A549 (cell line): ENCODE results near the gene PDK4. TPM values are rescaled to one million over a fixed set of nuclear protein-coding genes. Genes with fewer than 3 reads are reported as not detected.

Experiments
- ATAC-seq, 2 experiments: fragments of 200-7000 bp in 1 of 2; fragments of >200 bp in 1 of 2; cut with Nextera tagmentation in 1 of 2; cut with Tn5 transposase in 1 of 2; 3 replicates each; pipeline versions ENCODE4 v1.8.0 to v1.9.1; 2018 to 2020; ENCODE audit warnings: mild to moderate bottlenecking in 1 of 2, moderate library complexity in 1 of 2
- CTCF ChIA-PET: fragments of 300-600 bp; sonication (Branson Sonifier 250); formaldehyde crosslinking; extraction: SDS; loops from one replicate; lab custom pipeline; 2021; ENCODE audit warnings: antibody characterized with exemption, inconsistent platforms; lab: Yijun Ruan, JAX
- POLR2A ChIA-PET: fragments of 350-600 bp; formaldehyde crosslinking; extraction: SDS; loops from one replicate; lab custom pipeline; 2021; ENCODE audit warnings: antibody characterized with exemption, inconsistent platforms; lab: Yijun Ruan, JAX
- DNase-seq, 2 experiments: peaks; one replicate each; pipeline versions ENCODE4 v3.0.0 to v3.0.0-alpha.2; 2011 to 2016; ENCODE audit warnings: low read depth in 1 of 2, low spot score in 1 of 2
- FAIRE-seq: peaks from 2 replicates; lab custom pipeline; 2011; peaks lifted over from hg19 to GRCh38; lab: Jason Lieb, UNC
- H3K27ac ChIP-seq, 2 experiments: fragments of >200 bp; sonication (Bioruptor Twin); formaldehyde crosslinking; 3 replicates each; pipeline ENCODE4 v1.5.1; 2016 to 2017
- H3K4me1 ChIP-seq: fragments of >200 bp; sonication (Bioruptor Twin); formaldehyde crosslinking; 3 replicates; pipeline ENCODE4 v1.6.1; 2016
- H3K4me2 ChIP-seq: fragments of >200 bp; sonication (Bioruptor Twin); formaldehyde crosslinking; 3 replicates; pipeline ENCODE4 v1.6.1; 2016
- H3K4me3 ChIP-seq: fragments of >200 bp; sonication (Bioruptor Twin); formaldehyde crosslinking; 3 replicates; pipeline ENCODE4 v1.5.1; 2016
- H3K9me3 ChIP-seq: fragments of >200 bp; sonication (Bioruptor Twin); formaldehyde crosslinking; 3 replicates; pipeline ENCODE4 v1.6.1; 2016
- BCL3 ChIP-seq: fragments of >200 bp; sonication (Bioruptor Twin); formaldehyde crosslinking; IDR thresholded peaks from 3 replicates; pipeline ENCODE4 v1.6.1; 2016
- CHD2 ChIP-seq: fragments of 150-350 bp; IDR thresholded peaks from 2 replicates; pipeline ENCODE4 v1.6.1; 2014; ENCODE audit warnings: low read length; ENCODE audit not compliant: partially characterized antibody
- CTCF ChIP-seq: fragments of >200 bp; sonication (Bioruptor Twin); formaldehyde crosslinking; IDR thresholded peaks from 3 replicates; pipeline ENCODE4 v1.5.1; 2016
- EHF ChIP-seq: fragments of 250-450 bp; sonication (Bioruptor Pico); IDR thresholded peaks from 2 replicates; pipeline ENCODE4 v1.5.0; 2020; ENCODE audit warnings: mild to moderate bottlenecking
- ESRRA ChIP-seq: fragments of 150-350 bp; IDR thresholded peaks from 2 replicates; pipeline ENCODE4 v1.6.1; 2014; ENCODE audit warnings: mild to moderate bottlenecking, low read length, borderline replicate concordance
- FOSL2 ChIP-seq, 2 experiments: fragments of 450-650 bp in 1 of 2; fragments of >200 bp in 1 of 2; sonication (Bioruptor Twin) in 1 of 2; formaldehyde crosslinking; IDR thresholded peaks; 2 replicates each; pipeline versions ENCODE4 v1.5.0 to v1.6.1; 2016 to 2020; ENCODE audit warnings: mild to moderate bottlenecking in 1 of 2, moderate library complexity in 1 of 2
- FOXS1 ChIP-seq: fragments of 250-450 bp; sonication (Bioruptor Pico); IDR thresholded peaks from 2 replicates; pipeline ENCODE4 v1.5.0; 2020; ENCODE audit warnings: mild to moderate bottlenecking, moderate library complexity
- HDAC2 ChIP-seq: fragments of 200-600 bp; sonication (generic); IDR thresholded peaks from 2 replicates; pipeline ENCODE4 v1.6.1; 2016
- HES2 ChIP-seq: fragments of >200 bp; sonication (Bioruptor Twin); formaldehyde crosslinking; IDR thresholded peaks from 2 replicates; pipeline ENCODE4 v1.6.1; 2016
- HEYL ChIP-seq: fragments of 250-450 bp; sonication (Bioruptor Pico); IDR thresholded peaks from 2 replicates; pipeline ENCODE4 v1.8.0; 2021; ENCODE audit warnings: mild to moderate bottlenecking, moderate library complexity
- HOXA7 ChIP-seq: fragments of 250-450 bp; sonication (Bioruptor Pico); IDR thresholded peaks from 2 replicates; pipeline ENCODE4 v1.5.0; 2020; ENCODE audit warnings: mild to moderate bottlenecking, moderate library complexity
- HOXB13 ChIP-seq: fragments of 250-450 bp; sonication (Bioruptor Pico); IDR thresholded peaks from 2 replicates; pipeline ENCODE4 v1.5.0; 2020; ENCODE audit warnings: low read depth, mild to moderate bottlenecking, moderate library complexity
- HOXB5 ChIP-seq: fragments of 250-450 bp; sonication (Bioruptor Pico); IDR thresholded peaks from 2 replicates; pipeline ENCODE4 v1.5.0; 2020; ENCODE audit warnings: mild to moderate bottlenecking, moderate library complexity
- JUNB ChIP-seq: fragments of >200 bp; sonication (Bioruptor Twin); formaldehyde crosslinking; IDR thresholded peaks from 2 replicates; pipeline ENCODE4 v1.6.1; 2016
- MAFK ChIP-seq: fragments of 450-650 bp; IDR thresholded peaks from 2 replicates; pipeline ENCODE4 v1.6.1; 2014; ENCODE audit not compliant: partially characterized antibody
- MAX ChIP-seq: IDR thresholded peaks from 2 replicates; pipeline ENCODE4 v1.6.1; 2012
- NPAS2 ChIP-seq: fragments of 250-450 bp; sonication (Bioruptor Pico); IDR thresholded peaks from 2 replicates; pipeline ENCODE4 v1.8.0; 2022; ENCODE audit warnings: mild to moderate bottlenecking, moderate library complexity, borderline replicate concordance
- PHF8 ChIP-seq: fragments of 200-600 bp; sonication (generic); IDR thresholded peaks from 2 replicates; pipeline ENCODE4 v1.6.1; 2016; ENCODE audit warnings: low read depth, mild to moderate bottlenecking, antibody characterized with exemption, moderate library complexity, borderline replicate concordance
- REST ChIP-seq: fragments of 200-600 bp; sonication (generic); IDR thresholded peaks from 2 replicates; pipeline ENCODE4 v1.6.1; 2016; ENCODE audit warnings: antibody characterized with exemption, mild to moderate bottlenecking, moderate library complexity
- SREBF2 ChIP-seq: fragments of 450-650 bp; IDR thresholded peaks from 2 replicates; pipeline ENCODE4 v1.6.1; 2014; ENCODE audit warnings: mild to moderate bottlenecking, moderate library complexity
- TFCP2L1 ChIP-seq: fragments of 250-450 bp; sonication (Bioruptor Pico); IDR thresholded peaks from 2 replicates; pipeline ENCODE4 v1.5.0; 2021; ENCODE audit warnings: mild to moderate bottlenecking
- TP53 ChIP-seq: fragments of 250-450 bp; sonication (Bioruptor Pico); IDR thresholded peaks from 2 replicates; pipeline ENCODE4 v1.5.0; 2021; ENCODE audit warnings: mild to moderate bottlenecking, moderate library complexity
- ZC3H11A ChIP-seq: fragments of 450-650 bp; IDR thresholded peaks from 2 replicates; pipeline ENCODE4 v1.6.1; 2014; ENCODE audit warnings: antibody characterized with exemption, mild to moderate bottlenecking
- ZNF302 ChIP-seq: fragments of 250-450 bp; sonication (Bioruptor Pico); IDR thresholded peaks from 2 replicates; pipeline ENCODE4 v1.9.0; 2021; ENCODE audit warnings: inconsistent platforms, mild to moderate bottlenecking, moderate library complexity
- WGBS: methylation state at CpG from one replicate; pipeline ENCODE4 v1.1.6; 2017; ENCODE audit errors: missing lambda C conversion rate; 5-methylcytosine and 5-hydroxymethylcytosine counted together
- polyA plus RNA-seq, 4 experiments: library from polyadenylated mRNA; depleted of rRNA in 3 of 4; stranded (reverse); fragments of >200 nt; fragmentation: RNase III in 1 of 4; extraction: RNeasy Plus Mini Kit Qiagen cat#74134 plus additional on column Dnase treatment in 1 of 4; gene quantifications; 2 replicates in 3 of 4; 3 replicates in 1 of 4; pipeline ENCODE4 v1.2.3, GENCODE V29; 2011 to 2017

PDK4 gene
- polyA plus RNA-seq, 2 of the 4 experiments (the other 2 are of a cell fraction) = 8.6 to 21.9 TPM

- H3K27ac ChIP-seq = no peak overlapping the region
- H3K4me2 ChIP-seq = peak overlapping the region; percentile 87; the same call in 2 of the 3 replicates
- TF ChIP-seq HOXA7 (no peak), PHF8 (no peak), EHF (CRISPR knock-in tag) (no peak), ZNF302 (CRISPR knock-in tag) (no peak), HEYL (no peak), MAFK (no peak)
- FAIRE-seq (no peak), DNase-seq (no peak), ATAC-seq (no peak)
- peak overlapping the region; percentile 56 for H3K4me3 ChIP-seq
- POLR2A ChIA-PET = no interaction called here
- H3K4me1 ChIP-seq = peaks cover 8% of the 10 kb centered on the region; the same call in 2 of the 3 replicates
- CTCF ChIA-PET = interaction anchor here (1.3 to 2.0 kb wide), 2 partner anchors 44 to 82 kb away, joined by 3 to 4 read pairs; no protein-coding TSS in a partner anchor
- H3K9me3 ChIP-seq = no peaks in the 10 kb centered on the region
Measured at GRCh38 chr7:95594185-95594584, 2.1 kb downstream of the PDK4 start.

GRCh38 chr7:95593343-95593742, 3.0 kb downstream of the PDK4 start:
- CTCF ChIA-PET = interaction anchor here (0.6 kb wide), 1 partner anchor 14 kb away, joined by 4 read pairs; no protein-coding TSS in a partner anchor
- 72% methylated on average over 2 of the region's 2 CpGs for WGBS
- H3K4me3 ChIP-seq = peak overlapping the region; percentile 56; the same call in 1 of the 3 replicates

More at GRCh38 chr7:95593343-95593742, 3.0 kb downstream of the PDK4 start:
- Histone ChIP-seq H3K4me2 (no peak overlapping the region; the same call in 2 of the 3 replicates), H3K9me3 (no peaks in the 10 kb centered on the region), H3K4me1 (peaks cover 8% of the 10 kb centered on the region; the same call in 2 of the 3 replicates), H3K27ac (no peak overlapping the region)
- FAIRE-seq (no peak), DNase-seq (no peak), ATAC-seq (no peak)
- TF ChIP-seq CHD2 = no peak
- TF ChIP-seq HDAC2 = no peak
- TF ChIP-seq CTCF = no peak
- no peak for TF ChIP-seq MAFK
- TF ChIP-seq REST = no peak
- no peak for TF ChIP-seq FOSL2 (IDR thresholded peaks at IDR 0.05)
- TF ChIP-seq FOSL2 (CRISPR knock-in tag; IDR thresholded peaks at IDR 0.05) = no peak
- TF ChIP-seq NPAS2 (CRISPR knock-in tag) = no peak
- no peak for TF ChIP-seq HOXB13 (CRISPR knock-in tag)
- no peak for TF ChIP-seq TP53
- TF ChIP-seq SREBF2 = no peak
- TF ChIP-seq ESRRA = no peak
- TF ChIP-seq FOXS1 (CRISPR knock-in tag) = no peak
- no peak for TF ChIP-seq ZC3H11A
- no peak for TF ChIP-seq HES2
- TF ChIP-seq MAX = no peak
- TF ChIP-seq JUNB = no peak
- TF ChIP-seq TFCP2L1 (CRISPR knock-in tag) = no peak
- no peak for TF ChIP-seq HOXB5
- no peak for TF ChIP-seq BCL3
- POLR2A ChIA-PET = no interaction called here
